GM18870 (cell line): ENCODE data around the gene MAGEH1.
"Not testable (repeated sequence)": the region's sequence is repeated elsewhere in the genome, so short reads cannot be mapped to it uniquely, and the experiment has no call there.

Experiments
- ATAC-seq: cut with Tn5 transposase; IDR thresholded peaks from one replicate; pipeline ENCODE4 v1.9.1; 2021; ENCODE audit warnings: moderate library complexity; ENCODE audit not compliant: unreplicated experiment

Gene MAGEH1

GRCh38 chrX:55451990-55452832 lies at the start of gene MAGEH1:
Gene MAGEH1 (plus strand): TSS chrX:55452127. CDS start chrX:55452375, 248 bp downstream.
- ATAC-seq = peak; percentile 97

- not testable (repeated sequence) for ATAC-seq
Measured at GRCh38 chrX:55427079-55427478, 24.8 kb upstream of the MAGEH1 start.

- ATAC-seq = not testable (repeated sequence)
Measured at GRCh38 chrX:55443468-55443867, 8.5 kb upstream of the MAGEH1 start.

GRCh38 chrX:55450259-55450658 lies 1.7 kb upstream of the MAGEH1 start:
- no peak for ATAC-seq

- ATAC-seq = no peak
Measured at GRCh38 chrX:55451141-55451540, 786 bp upstream of the MAGEH1 start.

- ATAC-seq = no peak
Measured at GRCh38 chrX:55451626-55451989, 319 bp upstream of the MAGEH1 start.

GRCh38 chrX:55452833-55453124 lies 852 bp downstream of the MAGEH1 start:
- no peak for ATAC-seq

GRCh38 chrX:55455708-55456107 lies 3.8 kb downstream of the MAGEH1 start:
- not testable (repeated sequence) for ATAC-seq

GRCh38 chrX:55459426-55459825 lies 7.5 kb downstream of the MAGEH1 start:
- not testable (repeated sequence) for ATAC-seq

- not testable (repeated sequence) for ATAC-seq
Measured at GRCh38 chrX:55459926-55460325, 8.0 kb downstream of the MAGEH1 start.

- ATAC-seq = not testable (repeated sequence)
Measured at GRCh38 chrX:55464050-55464449, 12.1 kb downstream of the MAGEH1 start.

- ATAC-seq = not testable (repeated sequence)
Measured at GRCh38 chrX:55465108-55465507, 13.2 kb downstream of the MAGEH1 start.

GRCh38 chrX:55465791-55466190 lies 13.9 kb downstream of the MAGEH1 start:
- ATAC-seq = not testable (repeated sequence)

- ATAC-seq = not testable (repeated sequence)
Measured at GRCh38 chrX:55479956-55480355, 28.0 kb downstream of the MAGEH1 start.

GRCh38 chrX:55480390-55481062 lies 28.6 kb downstream of the MAGEH1 start:
- ATAC-seq = no peak

GRCh38 chrX:55484948-55485347 lies 33.0 kb downstream of the MAGEH1 start:
- no peak for ATAC-seq

GRCh38 chrX:55486736-55487135 lies 34.8 kb downstream of the MAGEH1 start:
- no peak for ATAC-seq

GRCh38 chrX:55487143-55487542 lies 35.2 kb downstream of the MAGEH1 start:
- no peak for ATAC-seq

- ATAC-seq = no peak
Measured at GRCh38 chrX:55488006-55488592, 36.2 kb downstream of the MAGEH1 start.

GRCh38 chrX:55488593-55489313 lies 36.8 kb downstream of the MAGEH1 start:
- ATAC-seq = peak; percentile 51

GRCh38 chrX:55489314-55490009 lies 37.5 kb downstream of the MAGEH1 start, which contains the start of gene USP51:
Gene USP51 (minus strand): TSS chrX:55489848. CDS start chrX:55488939, 909 bp downstream.
- peak; percentile 41 for ATAC-seq
